ENCODE measurements around the gene ENGASE. TPM values are rescaled to one million over a fixed set of nuclear protein-coding genes. Genes with fewer than 3 reads are reported as not detected.

The ENGASE gene
- total RNA-seq, 1 experiment from 2014 or later, result 34.5 TPM

DNA sequence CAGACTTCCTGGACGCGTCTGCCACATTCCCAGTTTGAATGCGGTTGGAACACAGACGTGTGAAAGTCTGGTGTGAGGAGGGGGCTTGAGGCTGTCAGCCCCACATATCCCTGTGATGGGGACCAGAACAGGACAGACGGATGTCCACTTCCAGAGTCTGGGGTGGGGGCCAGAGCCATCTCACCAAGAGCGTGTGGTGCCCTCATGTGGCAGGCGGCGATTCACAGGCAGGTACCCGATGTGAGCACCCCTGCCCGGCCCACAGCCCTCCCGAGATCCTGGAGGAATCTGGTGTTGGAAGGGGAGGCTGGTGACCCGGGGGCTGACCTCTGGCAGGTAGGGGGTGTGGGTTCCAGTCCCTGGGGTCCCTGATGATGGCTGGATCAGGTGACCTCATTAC lies 51.5 kb downstream of the ENGASE start:
- DNase-seq (ENCODE audit: unreplicated experiment), result peak; percentile 20
- H3K4me1 Mint-ChIP-seq (ENCODE audit: insufficient read depth, unreplicated experiment), result no peaks in the 10 kb centered on the region
- H3K4me3 Mint-ChIP-seq (ENCODE audit: unreplicated experiment), result no peak overlapping the region
- H3K27ac Mint-ChIP-seq (ENCODE audit: low read depth, unreplicated experiment), result no peak overlapping the region
- no peaks in the 10 kb centered on the region for H3K36me3 Mint-ChIP-seq (ENCODE audit: insufficient read depth, unreplicated experiment)
- peaks cover 56% of the 10 kb centered on the region for H3K27me3 Mint-ChIP-seq (ENCODE audit: insufficient read depth, unreplicated experiment)
- BruUV-seq (replicated peaks), result no TSS peak
- H3K9me3 Mint-ChIP-seq (ENCODE audit: unreplicated experiment), result no peaks in the 10 kb centered on the region
- POLR2A ChIA-PET, result no interaction called here
- CTCF ChIA-PET, result interaction anchor here (0.6 to 2.4 kb wide), 6 partner anchors 14 to 291 kb away, joined by 3 to 7 read pairs (median 4); no protein-coding TSS in a partner anchor
- TF ChIP-seq, protein P1, sequence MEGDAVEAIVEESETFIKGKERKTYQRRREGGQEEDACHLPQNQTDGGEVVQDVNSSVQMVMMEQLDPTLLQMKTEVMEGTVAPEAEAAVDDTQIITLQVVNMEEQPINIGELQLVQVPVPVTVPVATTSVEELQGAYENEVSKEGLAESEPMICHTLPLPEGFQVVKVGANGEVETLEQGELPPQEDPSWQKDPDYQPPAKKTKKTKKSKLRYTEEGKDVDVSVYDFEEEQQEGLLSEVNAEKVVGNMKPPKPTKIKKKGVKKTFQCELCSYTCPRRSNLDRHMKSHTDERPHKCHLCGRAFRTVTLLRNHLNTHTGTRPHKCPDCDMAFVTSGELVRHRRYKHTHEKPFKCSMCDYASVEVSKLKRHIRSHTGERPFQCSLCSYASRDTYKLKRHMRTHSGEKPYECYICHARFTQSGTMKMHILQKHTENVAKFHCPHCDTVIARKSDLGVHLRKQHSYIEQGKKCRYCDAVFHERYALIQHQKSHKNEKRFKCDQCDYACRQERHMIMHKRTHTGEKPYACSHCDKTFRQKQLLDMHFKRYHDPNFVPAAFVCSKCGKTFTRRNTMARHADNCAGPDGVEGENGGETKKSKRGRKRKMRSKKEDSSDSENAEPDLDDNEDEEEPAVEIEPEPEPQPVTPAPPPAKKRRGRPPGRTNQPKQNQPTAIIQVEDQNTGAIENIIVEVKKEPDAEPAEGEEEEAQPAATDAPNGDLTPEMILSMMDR (IDR thresholded peaks at IDR 0.05; ENCODE audit: unreplicated experiment), result no peak
- intact Hi-C loops (cut with micrococcal nuclease), result no loop called here

DNA sequence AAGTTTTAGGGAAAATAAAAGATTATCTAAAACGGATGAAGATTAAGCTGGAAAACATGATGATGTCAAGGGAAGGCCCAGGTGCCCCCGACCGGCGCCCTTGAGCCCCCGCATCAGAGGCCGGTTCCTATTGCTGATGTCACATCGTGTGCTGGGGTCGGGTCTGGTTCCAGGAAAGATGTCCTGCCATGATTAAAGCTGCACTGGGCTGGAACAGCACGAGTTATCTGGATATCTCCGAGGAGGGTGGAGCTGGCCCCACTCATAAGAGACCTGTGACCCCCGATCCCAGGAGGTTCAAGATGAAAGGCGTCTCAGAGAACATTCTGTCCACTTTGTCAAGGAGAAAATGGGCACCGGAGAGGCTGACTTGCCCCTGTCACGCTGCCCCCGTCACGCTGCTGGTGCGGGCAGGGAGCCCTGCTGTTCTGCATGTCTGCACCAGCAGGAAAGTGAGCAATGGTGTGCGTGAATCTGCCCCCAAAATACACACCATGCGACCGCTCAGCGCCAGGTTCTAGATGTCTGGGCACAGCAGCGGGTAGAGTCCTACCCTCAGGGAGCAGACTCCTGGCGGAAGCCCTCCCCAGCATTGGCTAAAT lies 53.0 kb downstream of the ENGASE start:
- TF ChIP-seq, protein P1 (IDR thresholded peaks at IDR 0.05; ENCODE audit: unreplicated experiment), result no peak
- intact Hi-C loops (cut with micrococcal nuclease), result no loop called here
- ChIA-PET CTCF (interaction anchor here (0.6 to 2.4 kb wide), 2 partner anchors 40 to 366 kb away, joined by 3 to 7 read pairs; no protein-coding TSS in a partner anchor), POLR2A (no interaction called here)
- no peaks in the 10 kb centered on the region for H3K36me3 Mint-ChIP-seq (ENCODE audit: insufficient read depth, unreplicated experiment)
- DNase-seq (ENCODE audit: unreplicated experiment), result no peak
- H3K27ac Mint-ChIP-seq (ENCODE audit: low read depth, unreplicated experiment), result no peak overlapping the region
- no peaks in the 10 kb centered on the region for H3K4me1 Mint-ChIP-seq (ENCODE audit: insufficient read depth, unreplicated experiment)
- H3K27me3 Mint-ChIP-seq (ENCODE audit: insufficient read depth, unreplicated experiment), result peaks cover 70% of the 10 kb centered on the region
- no peaks in the 10 kb centered on the region for H3K9me3 Mint-ChIP-seq (ENCODE audit: unreplicated experiment)
- no peak overlapping the region for H3K4me3 Mint-ChIP-seq (ENCODE audit: unreplicated experiment)
- no TSS peak for BruUV-seq (replicated peaks)

DNA sequence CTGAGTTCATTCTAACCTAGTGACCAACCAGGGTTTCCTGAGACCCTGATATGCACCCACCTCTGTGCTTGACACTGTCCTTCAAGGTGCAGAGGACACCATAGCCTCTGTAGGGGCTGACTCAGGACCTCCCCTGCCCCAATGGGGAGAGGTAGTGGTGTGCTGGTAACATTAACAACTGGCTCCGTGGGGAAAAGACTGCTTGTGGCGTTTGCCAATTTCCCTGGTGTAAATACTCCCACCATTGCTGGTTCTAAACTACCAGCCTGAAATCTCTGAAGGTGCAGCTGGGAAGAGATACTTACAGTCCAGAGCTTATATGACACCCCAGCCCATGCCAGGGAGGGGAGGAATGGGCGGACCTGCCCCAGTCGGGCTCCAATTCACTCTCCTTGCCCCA lies 54.9 kb downstream of the ENGASE start:
- Mint-ChIP-seq H3K9me3 (ENCODE audit: unreplicated experiment) (no peaks in the 10 kb centered on the region), H3K4me3 (ENCODE audit: unreplicated experiment) (no peak overlapping the region), H3K36me3 (ENCODE audit: insufficient read depth, unreplicated experiment) (no peaks in the 10 kb centered on the region), H3K27ac (ENCODE audit: low read depth, unreplicated experiment) (no peak overlapping the region), H3K4me1 (ENCODE audit: insufficient read depth, unreplicated experiment) (no peaks in the 10 kb centered on the region), H3K27me3 (ENCODE audit: insufficient read depth, unreplicated experiment) (peaks cover 79% of the 10 kb centered on the region)
- no peak for DNase-seq (ENCODE audit: unreplicated experiment)
- intact Hi-C loops (cut with micrococcal nuclease), result no loop called here
- ChIA-PET POLR2A (no interaction called here), CTCF (interaction anchor here (0.6 kb wide), 1 partner anchor 594 kb away, joined by 3 read pairs; no protein-coding TSS in a partner anchor)
- TF ChIP-seq, protein P1 (IDR thresholded peaks at IDR 0.05; ENCODE audit: unreplicated experiment), result no peak
- BruUV-seq (replicated peaks), result no TSS peak

DNA sequence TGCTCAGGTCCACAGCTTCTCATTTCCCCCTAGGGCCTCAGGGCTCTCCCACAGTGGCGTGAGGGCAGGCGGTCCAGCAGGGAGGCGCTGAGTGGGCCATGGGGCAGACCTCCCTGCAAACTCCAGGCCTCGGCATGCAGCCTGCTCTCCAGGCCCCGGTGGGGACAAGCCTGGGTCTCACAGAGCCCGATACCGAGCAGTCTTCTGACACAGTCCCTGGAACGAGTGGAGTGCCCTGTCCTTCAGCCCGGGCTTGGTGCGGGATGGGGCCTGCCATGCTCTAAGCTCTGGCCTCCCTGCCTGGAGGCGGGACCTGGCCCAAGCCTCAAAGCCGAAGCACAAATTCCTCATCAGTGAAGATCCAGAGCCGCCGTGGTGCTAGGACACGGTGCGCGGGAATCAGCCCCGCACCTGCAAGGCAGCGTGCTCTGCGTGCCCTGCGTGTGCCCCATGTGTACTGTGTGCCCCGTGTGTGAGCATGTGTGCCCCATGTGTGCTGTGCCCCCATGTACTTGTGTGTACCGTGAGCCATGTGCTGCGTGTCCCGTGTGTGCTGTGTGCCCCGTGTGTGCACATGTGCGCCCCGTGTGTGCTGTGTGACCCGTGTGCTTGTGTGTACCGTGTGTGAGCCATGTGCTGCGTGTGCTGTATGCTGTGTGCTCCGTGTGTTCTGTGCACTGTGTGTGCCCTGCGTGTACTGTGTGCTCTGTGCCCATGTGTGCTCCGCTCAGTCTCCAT lies 56.1 kb downstream of the ENGASE start:
- Mint-ChIP-seq H3K36me3 (ENCODE audit: insufficient read depth, unreplicated experiment) (no peaks in the 10 kb centered on the region), H3K27me3 (ENCODE audit: insufficient read depth, unreplicated experiment) (peaks cover 89% of the 10 kb centered on the region), H3K4me3 (ENCODE audit: unreplicated experiment) (no peak overlapping the region), H3K9me3 (ENCODE audit: unreplicated experiment) (no peaks in the 10 kb centered on the region), H3K4me1 (ENCODE audit: insufficient read depth, unreplicated experiment) (no peaks in the 10 kb centered on the region), H3K27ac (ENCODE audit: low read depth, unreplicated experiment) (no peak overlapping the region)
- TF ChIP-seq, protein P1 (IDR thresholded peaks at IDR 0.05; ENCODE audit: unreplicated experiment), result no peak
- intact Hi-C loops (cut with micrococcal nuclease), result no loop called here
- ChIA-PET POLR2A (no interaction called here), CTCF (no interaction called here)
- DNase-seq (ENCODE audit: unreplicated experiment), result no peak
- BruUV-seq (replicated peaks), result no TSS peak

Data from MCF 10A (cell line).